ENCODE measurements around the gene STX3.

The STX3 gene

DNA sequence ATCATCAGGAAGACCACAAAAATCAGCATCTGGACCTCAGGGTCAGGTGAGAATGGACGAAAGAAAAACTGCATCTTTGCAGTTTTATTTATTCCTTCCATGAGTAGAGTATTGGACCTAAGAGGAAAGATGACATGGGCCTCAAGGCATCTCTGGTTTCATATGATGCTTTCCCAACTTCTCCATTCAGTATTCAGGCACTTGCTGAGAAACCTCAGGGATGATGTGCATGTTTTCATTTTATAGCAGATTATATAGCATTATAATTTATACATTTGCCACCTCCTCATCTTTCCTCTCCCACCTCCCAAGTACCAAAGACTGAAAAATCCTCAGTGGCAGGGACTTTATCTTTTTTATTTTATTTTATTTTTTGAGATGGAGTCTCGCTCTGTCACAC is 41.4 kb upstream of the STX3 start, which contains the start of gene OR10V1:
TSS of gene OR10V1 (minus strand) at position 101 of the 400 bp plus-strand sequence. CDS start at position 101, 0 bp downstream.
- H3K27ac ChIP-seq: no peak within 1 kb of the TSS
- in situ Hi-C loops (cut with HindIII; ENCODE audit: low pct_ligation_motif_present, low sequenced_read_pairs): no loop called here
- TF ChIP-seq, protein P1, sequence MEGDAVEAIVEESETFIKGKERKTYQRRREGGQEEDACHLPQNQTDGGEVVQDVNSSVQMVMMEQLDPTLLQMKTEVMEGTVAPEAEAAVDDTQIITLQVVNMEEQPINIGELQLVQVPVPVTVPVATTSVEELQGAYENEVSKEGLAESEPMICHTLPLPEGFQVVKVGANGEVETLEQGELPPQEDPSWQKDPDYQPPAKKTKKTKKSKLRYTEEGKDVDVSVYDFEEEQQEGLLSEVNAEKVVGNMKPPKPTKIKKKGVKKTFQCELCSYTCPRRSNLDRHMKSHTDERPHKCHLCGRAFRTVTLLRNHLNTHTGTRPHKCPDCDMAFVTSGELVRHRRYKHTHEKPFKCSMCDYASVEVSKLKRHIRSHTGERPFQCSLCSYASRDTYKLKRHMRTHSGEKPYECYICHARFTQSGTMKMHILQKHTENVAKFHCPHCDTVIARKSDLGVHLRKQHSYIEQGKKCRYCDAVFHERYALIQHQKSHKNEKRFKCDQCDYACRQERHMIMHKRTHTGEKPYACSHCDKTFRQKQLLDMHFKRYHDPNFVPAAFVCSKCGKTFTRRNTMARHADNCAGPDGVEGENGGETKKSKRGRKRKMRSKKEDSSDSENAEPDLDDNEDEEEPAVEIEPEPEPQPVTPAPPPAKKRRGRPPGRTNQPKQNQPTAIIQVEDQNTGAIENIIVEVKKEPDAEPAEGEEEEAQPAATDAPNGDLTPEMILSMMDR (IDR thresholded peaks at IDR 0.05; ENCODE audit: low read depth, low read length, missing control alignments): no peak
- H3K36me3 ChIP-seq (replicated peaks): no peaks in the 10 kb centered on the region
- no peaks in the 10 kb centered on the region for H3K27me3 ChIP-seq (replicated peaks)
- H3K4me3 ChIP-seq (ENCODE audit: low read depth, low read length): no peak within 1 kb of the TSS
- no peak for DNase-seq

DNA sequence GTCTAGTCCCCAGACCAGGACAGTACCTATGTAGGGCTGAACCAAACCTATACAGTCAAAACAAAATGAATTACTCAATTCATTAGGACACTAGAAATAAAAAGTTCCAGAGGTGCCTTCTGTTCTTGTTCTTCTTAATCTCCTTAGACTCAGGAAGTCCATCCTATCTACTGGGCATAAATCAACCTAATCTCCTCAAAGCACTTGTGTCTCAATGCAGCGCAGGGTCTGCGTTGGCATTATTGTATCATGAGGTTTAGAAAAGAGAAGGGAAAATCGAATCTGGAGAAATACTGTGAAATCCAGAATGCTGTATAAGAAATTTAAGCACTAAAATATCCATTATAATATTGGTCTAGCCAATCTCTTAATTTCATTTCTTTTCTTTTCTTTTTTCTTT is 39.1 kb upstream of the STX3 start:
- Histone ChIP-seq H3K27ac (no peak overlapping the region), H3K27me3 (replicated peaks) (no peaks in the 10 kb centered on the region), H3K4me3 (ENCODE audit: low read depth, low read length) (no peak overlapping the region), H3K36me3 (replicated peaks) (no peaks in the 10 kb centered on the region)
- TF ChIP-seq, protein P1 (IDR thresholded peaks at IDR 0.05; ENCODE audit: low read depth, low read length, missing control alignments): no peak
- in situ Hi-C loops (cut with HindIII; ENCODE audit: low pct_ligation_motif_present, low sequenced_read_pairs): no loop called here
- DNase-seq: no peak

DNA sequence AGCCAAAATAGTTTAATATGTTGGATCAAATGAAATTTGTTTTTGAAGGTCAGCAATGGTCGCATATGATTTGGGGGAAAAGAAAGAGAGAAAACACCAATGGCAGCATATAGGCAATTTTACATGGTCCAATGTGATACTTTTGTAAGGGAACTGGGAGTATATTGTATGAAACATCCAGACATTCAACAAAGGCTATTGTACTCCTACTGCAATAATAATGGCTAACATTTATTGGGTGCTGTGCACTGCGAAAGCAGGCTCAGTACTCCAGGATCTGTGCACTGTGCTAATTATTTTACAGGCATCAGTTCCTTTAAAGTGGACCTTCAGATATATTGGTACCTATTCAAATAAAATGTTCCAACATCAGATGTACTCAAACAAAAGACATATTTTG is 35.6 kb upstream of the STX3 start:
- TF ChIP-seq, protein P1 (IDR thresholded peaks at IDR 0.05; ENCODE audit: low read depth, low read length, missing control alignments): no peak
- H3K27ac ChIP-seq: no peak overlapping the region
- no peak for DNase-seq
- in situ Hi-C loops (cut with HindIII; ENCODE audit: low pct_ligation_motif_present, low sequenced_read_pairs): no loop called here
- no peaks in the 10 kb centered on the region for H3K27me3 ChIP-seq (replicated peaks)
- H3K36me3 ChIP-seq (replicated peaks): no peaks in the 10 kb centered on the region
- no peak overlapping the region for H3K4me3 ChIP-seq (ENCODE audit: low read depth, low read length)

DNA sequence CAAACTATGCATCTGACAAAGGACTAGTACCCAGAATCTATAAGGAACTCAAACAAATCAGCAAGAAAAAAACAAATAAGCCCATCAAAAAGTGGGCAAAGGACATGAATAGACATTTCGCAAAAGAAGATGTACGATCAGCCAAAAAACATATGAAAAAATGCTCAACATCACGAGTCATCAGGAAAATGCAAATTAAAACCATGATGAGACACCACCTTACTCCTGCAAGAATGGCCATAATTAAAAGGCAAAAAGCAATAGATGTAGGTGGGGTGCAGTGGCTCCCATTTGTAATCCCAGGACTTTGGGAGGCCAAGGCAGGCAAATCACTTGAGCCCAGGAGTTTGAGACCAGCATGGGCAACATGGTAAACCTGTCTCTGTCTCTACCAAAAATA is 31.1 kb upstream of the STX3 start:
- no peak overlapping the region for H3K4me3 ChIP-seq (ENCODE audit: low read depth, low read length)
- TF ChIP-seq, protein P1 (IDR thresholded peaks at IDR 0.05; ENCODE audit: low read depth, low read length, missing control alignments): no peak
- no peaks in the 10 kb centered on the region for H3K27me3 ChIP-seq (replicated peaks)
- DNase-seq: no peak
- in situ Hi-C loops (cut with HindIII; ENCODE audit: low pct_ligation_motif_present, low sequenced_read_pairs): no loop called here
- no peaks in the 10 kb centered on the region for H3K36me3 ChIP-seq (replicated peaks)
- H3K27ac ChIP-seq: no peak overlapping the region

DNA sequence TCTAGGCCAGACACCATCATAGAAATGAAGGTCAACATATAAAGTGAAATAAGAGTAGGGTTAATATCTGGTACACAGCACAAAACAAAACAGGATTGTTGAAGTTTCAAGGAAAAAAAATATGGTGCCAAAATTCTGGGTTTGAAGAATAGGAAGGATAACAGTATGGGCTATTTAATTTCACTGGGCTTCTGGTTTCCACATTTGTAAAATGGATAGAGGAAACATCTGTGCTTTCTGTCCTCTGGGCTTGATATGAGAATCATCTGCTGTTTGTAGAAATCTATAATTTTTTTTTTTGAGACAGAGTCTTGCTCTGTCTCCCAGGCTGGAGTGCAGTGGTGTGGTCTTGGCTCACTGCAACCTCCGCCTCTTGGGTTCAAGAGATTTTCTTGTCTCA is 27.8 kb upstream of the STX3 start:
- Histone ChIP-seq H3K27me3 (replicated peaks) (no peaks in the 10 kb centered on the region), H3K36me3 (replicated peaks) (no peaks in the 10 kb centered on the region), H3K4me3 (ENCODE audit: low read depth, low read length) (no peak overlapping the region), H3K27ac (no peak overlapping the region)
- in situ Hi-C loops (cut with HindIII; ENCODE audit: low pct_ligation_motif_present, low sequenced_read_pairs): no loop called here
- no peak for DNase-seq
- TF ChIP-seq, protein P1 (IDR thresholded peaks at IDR 0.05; ENCODE audit: low read depth, low read length, missing control alignments): no peak

DNA sequence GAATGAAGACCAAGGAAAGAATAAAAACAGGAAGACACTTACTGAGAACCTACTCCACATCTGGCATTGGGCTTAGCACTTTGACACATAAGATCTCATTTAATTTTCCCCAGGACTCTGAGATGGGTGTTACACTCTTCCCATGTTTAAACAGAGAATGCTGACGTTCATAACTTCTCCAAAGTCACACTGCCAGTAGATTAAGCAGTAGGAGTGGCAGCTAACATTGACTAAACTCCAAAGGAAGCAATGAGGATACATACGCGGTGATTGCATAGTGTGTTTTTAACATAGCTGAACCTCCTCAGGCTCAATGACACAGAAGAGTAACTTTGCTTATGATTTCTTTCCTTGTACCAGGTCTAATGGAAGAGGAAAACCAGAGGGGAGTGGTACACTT is 27.0 kb upstream of the STX3 start:
- H3K27ac ChIP-seq: no peak overlapping the region
- TF ChIP-seq, protein P1 (IDR thresholded peaks at IDR 0.05; ENCODE audit: low read depth, low read length, missing control alignments): no peak
- H3K27me3 ChIP-seq (replicated peaks): no peaks in the 10 kb centered on the region
- no peaks in the 10 kb centered on the region for H3K36me3 ChIP-seq (replicated peaks)
- no peak overlapping the region for H3K4me3 ChIP-seq (ENCODE audit: low read depth, low read length)
- no peak for DNase-seq
- in situ Hi-C loops (cut with HindIII; ENCODE audit: low pct_ligation_motif_present, low sequenced_read_pairs): no loop called here

Measured in brain microvascular endothelial cell (primary cell).